ENCODE results near the gene UFSP1.

Gene UFSP1

DNA sequence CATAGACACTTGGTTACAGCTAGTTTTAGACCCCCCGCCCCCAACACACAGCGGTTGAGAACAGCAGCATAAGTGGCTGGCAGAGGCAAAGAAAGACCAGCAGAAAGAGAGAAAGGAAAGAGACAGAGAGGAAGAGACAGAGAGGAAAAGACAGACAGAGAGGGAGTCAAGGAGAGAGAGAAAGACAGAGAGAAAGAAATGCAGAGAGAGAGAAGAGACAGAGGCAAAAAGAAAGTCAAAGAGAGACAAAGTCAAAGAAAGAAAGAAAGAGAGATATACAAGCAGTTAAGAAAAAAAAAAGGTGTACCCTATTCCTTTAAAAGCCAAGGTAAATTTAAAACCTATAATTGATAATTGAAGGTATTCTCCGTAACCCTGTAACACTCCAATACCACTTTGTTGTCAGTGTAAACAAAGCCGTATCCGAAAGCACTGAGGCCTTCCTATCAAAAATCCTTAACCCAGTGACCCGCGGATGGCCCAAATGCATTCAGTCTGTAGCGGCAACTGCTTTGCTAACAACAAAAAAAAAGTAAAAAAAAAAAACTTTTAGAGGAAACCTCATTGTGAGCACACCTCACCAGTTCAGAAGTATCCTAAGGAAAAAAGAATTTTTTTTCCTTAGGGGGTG, 48.9 kb downstream of the UFSP1 start:
- DNase-seq (ENCODE audit: extremely low read depth, low read depth): no peak
- TF ChIP-seq CTCF (IDR thresholded peaks at IDR 0.05; ENCODE audit: low read depth, low read length): no peak

- DNase-seq (ENCODE audit: extremely low read depth, low read depth): no peak
- no peak for TF ChIP-seq CTCF (IDR thresholded peaks at IDR 0.05; ENCODE audit: low read depth, low read length)
These were observed 50.2 kb downstream of the UFSP1 start for GRCh38 chr7:100839361-100839760.

All from AG09319 (cell line).